SKM-1 (cell line): ENCODE measurements around the gene TGFBR3L.
"Not testable (repeated sequence)": the region's sequence is repeated elsewhere in the genome, so short reads cannot be mapped to it uniquely, and the experiment has no call there.

Experiments
- DNase-seq: peaks from one replicate; lab custom pipeline; 2025; ENCODE audit not compliant: unreplicated experiment; lab: John Stamatoyannopoulos, UW

TGFBR3L gene

GRCh38 chr19:7879111-7879807, 35.4 kb upstream of the TGFBR3L start:
- DNase-seq: no peak

- DNase-seq: no peak
Measured at GRCh38 chr19:7879836-7880235, 34.8 kb upstream of the TGFBR3L start.

GRCh38 chr19:7881910-7882309, 32.7 kb upstream of the TGFBR3L start:
- no peak for DNase-seq

GRCh38 chr19:7883105-7883504, 31.5 kb upstream of the TGFBR3L start:
- DNase-seq: no peak

- DNase-seq: no peak
Measured at GRCh38 chr19:7883796-7884570, 30.6 kb upstream of the TGFBR3L start.

- DNase-seq: no peak
Measured at GRCh38 chr19:7885818-7886217, 28.8 kb upstream of the TGFBR3L start.

GRCh38 chr19:7887408-7888144, 27.1 kb upstream of the TGFBR3L start:
- no peak for DNase-seq

- no peak for DNase-seq
Measured at GRCh38 chr19:7888145-7888825, 26.3 kb upstream of the TGFBR3L start, which contains the start of gene LRRC8E. LRRC8E (plus strand) TSS chr19:7888510; CDS start chr19:7895604, 7,094 bp downstream.

- DNase-seq: no peak
Measured at GRCh38 chr19:7888826-7889217, 25.8 kb upstream of the TGFBR3L start.

GRCh38 chr19:7893362-7894101, 21.1 kb upstream of the TGFBR3L start:
- not testable (repeated sequence) for DNase-seq

- DNase-seq: no peak
Measured at GRCh38 chr19:7894612-7895309, 19.9 kb upstream of the TGFBR3L start.

- no peak for DNase-seq
Measured at GRCh38 chr19:7895565-7895964, 19.1 kb upstream of the TGFBR3L start.

GRCh38 chr19:7897292-7897691, 17.3 kb upstream of the TGFBR3L start:
- DNase-seq: no peak

GRCh38 chr19:7898967-7899366, 15.7 kb upstream of the TGFBR3L start:
- no peak for DNase-seq

- no peak for DNase-seq
Measured at GRCh38 chr19:7899751-7900378, 14.8 kb upstream of the TGFBR3L start.

GRCh38 chr19:7900401-7900870, 14.2 kb upstream of the TGFBR3L start:
- no peak for DNase-seq

- DNase-seq: no peak
Measured at GRCh38 chr19:7900931-7901330, 13.7 kb upstream of the TGFBR3L start.

GRCh38 chr19:7901337-7901736, 13.3 kb upstream of the TGFBR3L start:
- DNase-seq: no peak

GRCh38 chr19:7902796-7903243, 11.8 kb upstream of the TGFBR3L start:
- no peak for DNase-seq
